ENCODE results near the gene FMO1. TPM values are rescaled to one million over a fixed set of nuclear protein-coding genes. Genes with fewer than 3 reads are reported as not detected.
A peak's percentile ranks its signal among the peaks of the same experiment; 100 is the strongest.
"Not testable (repeated sequence)": the region's sequence is repeated elsewhere in the genome, so short reads cannot be mapped to it uniquely, and the experiment has no call there.

Gene FMO1
- total RNA-seq, 4 donors from 2014 or later: 0.94 to 9.5 (median 1.9) TPM

DNA sequence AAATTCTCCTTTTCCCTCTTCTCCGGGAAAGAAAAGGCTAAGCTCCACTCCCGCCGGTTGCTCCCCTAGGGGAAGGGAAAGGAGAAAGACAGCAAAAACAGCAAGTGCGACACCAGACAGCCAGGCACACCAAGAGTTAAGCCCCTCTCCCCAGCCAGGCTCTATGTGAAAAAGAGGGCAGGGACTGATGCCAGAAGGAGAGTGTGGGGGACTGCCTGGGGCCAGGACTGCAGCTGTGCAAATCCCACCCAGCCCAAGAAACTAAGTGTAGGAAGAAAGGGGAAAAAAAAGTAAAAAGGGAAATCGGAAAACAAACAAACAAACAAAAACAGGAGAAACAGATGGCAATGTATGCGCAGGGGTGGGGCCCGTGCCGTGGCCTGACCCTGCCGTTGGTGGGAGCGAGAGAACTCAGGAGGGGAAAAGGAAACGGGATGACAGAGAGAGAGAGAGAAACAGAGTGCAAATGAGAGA lies 27.7 kb upstream of the FMO1 start:
- no peak for DNase-seq (ENCODE audit: low spot score)
- TF ChIP-seq, protein P1, sequence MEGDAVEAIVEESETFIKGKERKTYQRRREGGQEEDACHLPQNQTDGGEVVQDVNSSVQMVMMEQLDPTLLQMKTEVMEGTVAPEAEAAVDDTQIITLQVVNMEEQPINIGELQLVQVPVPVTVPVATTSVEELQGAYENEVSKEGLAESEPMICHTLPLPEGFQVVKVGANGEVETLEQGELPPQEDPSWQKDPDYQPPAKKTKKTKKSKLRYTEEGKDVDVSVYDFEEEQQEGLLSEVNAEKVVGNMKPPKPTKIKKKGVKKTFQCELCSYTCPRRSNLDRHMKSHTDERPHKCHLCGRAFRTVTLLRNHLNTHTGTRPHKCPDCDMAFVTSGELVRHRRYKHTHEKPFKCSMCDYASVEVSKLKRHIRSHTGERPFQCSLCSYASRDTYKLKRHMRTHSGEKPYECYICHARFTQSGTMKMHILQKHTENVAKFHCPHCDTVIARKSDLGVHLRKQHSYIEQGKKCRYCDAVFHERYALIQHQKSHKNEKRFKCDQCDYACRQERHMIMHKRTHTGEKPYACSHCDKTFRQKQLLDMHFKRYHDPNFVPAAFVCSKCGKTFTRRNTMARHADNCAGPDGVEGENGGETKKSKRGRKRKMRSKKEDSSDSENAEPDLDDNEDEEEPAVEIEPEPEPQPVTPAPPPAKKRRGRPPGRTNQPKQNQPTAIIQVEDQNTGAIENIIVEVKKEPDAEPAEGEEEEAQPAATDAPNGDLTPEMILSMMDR (IDR thresholded peaks at IDR 0.05): no peak
- no peak for ATAC-seq (ENCODE audit: low FRiP score)

DNA sequence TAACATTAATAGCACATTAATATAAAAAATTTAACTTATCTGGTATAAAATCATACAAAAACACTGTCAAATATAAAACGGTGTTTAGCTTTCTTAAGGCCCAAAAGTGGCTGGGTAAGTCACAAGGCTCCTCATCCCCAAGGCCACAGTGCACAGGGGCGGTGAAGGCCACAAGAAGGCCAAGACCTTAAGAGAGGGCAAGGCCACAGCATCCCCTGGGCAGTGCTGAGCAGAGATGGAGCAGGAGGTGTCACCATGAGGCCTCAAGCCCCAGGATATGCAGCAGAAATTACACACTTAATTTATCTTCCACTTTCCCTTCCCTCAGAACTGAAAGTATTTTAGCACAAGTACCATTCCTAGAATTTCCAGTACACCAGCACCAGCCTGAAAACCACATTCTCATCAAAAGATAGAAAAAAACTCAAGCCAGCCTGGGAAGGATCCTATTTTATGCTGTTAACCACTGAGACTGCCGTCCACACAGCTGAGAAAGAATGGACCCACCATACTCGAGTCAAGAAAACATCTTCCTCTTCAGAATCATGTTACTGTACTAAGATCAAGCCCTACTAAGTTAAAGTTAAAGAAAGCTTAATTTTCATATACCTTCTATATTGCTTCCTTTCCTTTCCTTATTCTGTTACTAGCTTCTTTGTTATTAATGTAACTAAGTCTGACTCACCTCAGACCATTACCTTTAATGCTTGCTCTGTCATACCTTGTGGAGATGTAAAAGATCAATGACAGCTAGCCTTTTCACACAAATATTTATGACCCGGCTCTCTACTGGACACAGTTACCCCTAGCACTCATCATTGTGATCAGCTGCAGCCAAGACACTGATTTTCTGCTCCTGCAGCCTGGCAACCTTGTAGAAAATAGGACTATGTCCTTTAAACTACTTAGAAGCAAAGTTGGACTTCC lies 26.4 kb upstream of the FMO1 start:
- TF ChIP-seq, protein P1 (IDR thresholded peaks at IDR 0.05): no peak
- no peak for ATAC-seq (ENCODE audit: low FRiP score)
- DNase-seq (ENCODE audit: low spot score): no peak

DNA sequence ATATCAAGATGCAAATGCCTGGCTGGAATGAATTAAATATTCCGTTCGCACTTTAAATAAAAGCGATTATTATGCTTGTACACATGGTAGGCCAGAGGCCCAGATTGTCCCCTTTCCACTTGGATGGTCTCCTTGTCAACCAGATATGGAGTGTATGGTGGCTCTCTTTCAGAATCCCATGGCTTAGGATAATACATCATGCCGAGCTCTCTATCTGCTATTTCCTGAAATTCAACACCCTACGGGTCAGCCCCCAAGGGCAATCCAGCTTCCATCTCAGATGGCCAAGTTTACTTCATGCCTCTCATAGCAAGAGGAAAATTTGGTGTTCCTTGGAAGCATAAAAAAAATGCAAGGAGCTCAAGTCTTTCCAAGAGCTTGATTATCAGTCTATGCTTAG lies 25.4 kb upstream of the FMO1 start:
- DNase-seq (ENCODE audit: low spot score) (no peak), ATAC-seq (ENCODE audit: low FRiP score) (no peak)
- TF ChIP-seq, protein P1 (IDR thresholded peaks at IDR 0.05): no peak

DNA sequence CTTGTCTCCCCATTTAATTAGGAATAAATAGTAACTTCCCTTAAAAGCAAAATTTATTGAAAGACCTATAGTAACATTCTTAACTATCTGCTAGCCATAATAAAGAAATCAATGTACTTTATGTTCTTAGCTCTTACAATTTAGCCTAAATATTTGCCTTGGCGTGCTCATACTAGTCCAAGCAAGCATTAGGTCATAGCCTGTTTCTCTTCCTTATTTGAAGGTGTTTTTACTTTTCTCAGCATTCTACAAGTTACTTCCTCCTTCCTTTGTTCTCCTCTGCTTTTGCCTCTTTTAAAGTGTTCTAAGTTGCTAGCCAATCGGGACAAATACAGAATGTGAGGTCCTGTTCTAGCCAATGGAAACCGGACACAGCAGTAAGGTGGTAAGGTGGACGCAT lies 24.0 kb upstream of the FMO1 start:
- not testable (repeated sequence) for ATAC-seq (ENCODE audit: low FRiP score); DNase-seq (ENCODE audit: low spot score)

DNA sequence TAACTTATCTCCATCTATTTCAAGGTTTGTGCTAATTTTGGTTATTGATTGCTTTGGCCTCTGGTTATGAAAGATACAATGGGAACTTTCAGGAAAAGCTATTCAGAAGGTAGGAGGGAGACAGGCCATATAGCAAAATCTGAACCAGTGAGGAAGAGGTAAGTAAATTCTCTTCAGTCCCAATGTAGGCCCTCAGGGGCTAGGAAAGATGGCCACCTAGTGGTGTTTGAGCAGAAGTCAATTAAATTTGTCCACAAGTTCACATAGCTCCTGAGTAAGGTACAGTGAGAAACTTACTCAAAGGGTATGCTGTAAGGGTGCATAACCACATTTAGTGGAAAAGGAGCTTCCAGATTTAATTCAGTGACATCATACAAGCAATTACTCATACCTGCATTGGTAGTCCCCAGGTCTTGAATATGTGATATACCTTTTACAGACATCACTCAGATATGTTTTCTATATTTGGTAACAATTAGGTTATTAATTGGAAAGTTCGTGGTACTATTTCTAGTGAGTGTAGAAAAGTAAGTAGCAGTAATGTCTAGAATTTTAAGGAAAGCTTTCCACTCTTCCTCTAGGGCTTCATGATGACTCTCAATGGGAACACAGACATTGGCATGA lies 21.4 kb upstream of the FMO1 start:
- TF ChIP-seq, protein P1 (IDR thresholded peaks at IDR 0.05): peak in 2 of 3 donors; percentile 15 to 61
- DNase-seq (ENCODE audit: low spot score) (no peak), ATAC-seq (ENCODE audit: low FRiP score) (peak; percentile 59)

DNA sequence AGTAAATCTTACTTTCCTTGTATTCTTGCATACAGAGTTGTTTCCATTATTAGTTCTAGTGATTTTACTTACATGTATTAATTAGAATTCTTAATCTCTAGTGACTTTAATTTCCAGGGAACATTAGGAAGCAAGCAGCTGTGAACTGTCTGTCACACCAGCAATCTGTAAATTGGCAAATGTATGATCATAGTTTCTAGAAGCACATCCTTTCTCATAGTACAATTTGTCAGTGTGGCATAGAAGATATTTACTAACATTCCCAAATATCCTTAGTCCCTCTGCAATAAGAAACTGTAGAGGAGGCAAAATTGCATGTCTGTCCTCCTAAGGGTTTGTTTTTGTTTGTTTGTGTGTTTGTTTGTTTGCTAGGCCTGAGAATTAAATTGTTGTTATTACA lies 17.0 kb upstream of the FMO1 start:
- ATAC-seq (ENCODE audit: low FRiP score) (no peak), DNase-seq (ENCODE audit: low spot score) (no peak)
- TF ChIP-seq, protein P1 (IDR thresholded peaks at IDR 0.05): no peak

DNA sequence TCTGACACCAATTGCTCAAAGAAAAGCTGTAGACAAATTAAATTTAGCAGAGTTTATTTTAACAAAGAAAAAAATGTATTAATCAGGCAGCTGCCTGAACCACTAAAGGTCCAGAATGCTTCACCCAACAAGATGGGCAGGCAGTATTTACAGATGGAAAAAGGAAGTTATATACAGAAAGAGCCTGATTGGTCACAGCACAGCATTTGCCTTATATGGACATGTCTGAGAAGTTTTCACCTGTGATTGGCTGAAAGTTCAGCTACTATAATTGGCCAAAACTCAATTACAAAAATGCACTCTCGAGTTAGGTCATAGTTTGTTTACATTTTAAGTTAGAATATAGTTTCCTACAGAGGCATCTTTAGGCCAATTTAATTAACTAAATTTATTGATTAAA lies 15.1 kb upstream of the FMO1 start:
- DNase-seq (ENCODE audit: low spot score): no peak
- TF ChIP-seq, protein P1 (IDR thresholded peaks at IDR 0.05): no peak
- no peak for ATAC-seq (ENCODE audit: low FRiP score)

DNA sequence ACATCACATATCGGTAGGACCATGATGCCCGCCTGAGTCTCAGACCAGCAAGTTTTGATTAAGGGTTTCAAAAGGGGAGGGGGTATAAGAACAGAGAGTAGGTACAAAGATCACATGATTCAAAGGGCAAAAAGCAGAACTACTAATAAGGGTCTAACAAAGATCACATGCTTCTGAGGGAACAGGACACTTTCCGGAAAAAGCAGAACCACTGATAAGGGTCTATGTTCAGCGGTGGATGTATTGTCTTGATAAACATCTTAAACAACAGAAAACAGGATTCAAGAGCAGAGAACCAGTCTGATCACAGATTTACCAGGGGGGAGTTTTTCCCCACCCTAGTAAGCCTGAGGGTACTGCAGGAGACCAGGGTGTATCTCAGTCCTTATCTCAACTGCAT lies 12.1 kb upstream of the FMO1 start:
- DNase-seq (ENCODE audit: low spot score); ATAC-seq (ENCODE audit: low FRiP score): not testable (repeated sequence)
